Lower leg skin (tissue), 3 donors: Measurements from ENCODE around the gene KRT13.

ENCODE experiments used
- POLR2A ChIP-seq, 2 donors: fragments of 450-650 bp; IDR thresholded peaks; one replicate each; pipeline ENCODE4 v1.6.1; 2016 to 2017; ENCODE audit warnings: antibody characterized with exemption in 2 of 2, mild to moderate bottlenecking in 1 of 2, moderate library complexity in 1 of 2
- TF ChIP-seq, protein P1 (sequence below), 3 donors: fragments of 450-650 bp; IDR thresholded peaks; one replicate each; pipeline ENCODE4 v1.5.1; 2016; ENCODE audit warnings: antibody characterized with exemption in 3 of 3, mild to moderate bottlenecking in 3 of 3, moderate library complexity in 2 of 3

DNA sequence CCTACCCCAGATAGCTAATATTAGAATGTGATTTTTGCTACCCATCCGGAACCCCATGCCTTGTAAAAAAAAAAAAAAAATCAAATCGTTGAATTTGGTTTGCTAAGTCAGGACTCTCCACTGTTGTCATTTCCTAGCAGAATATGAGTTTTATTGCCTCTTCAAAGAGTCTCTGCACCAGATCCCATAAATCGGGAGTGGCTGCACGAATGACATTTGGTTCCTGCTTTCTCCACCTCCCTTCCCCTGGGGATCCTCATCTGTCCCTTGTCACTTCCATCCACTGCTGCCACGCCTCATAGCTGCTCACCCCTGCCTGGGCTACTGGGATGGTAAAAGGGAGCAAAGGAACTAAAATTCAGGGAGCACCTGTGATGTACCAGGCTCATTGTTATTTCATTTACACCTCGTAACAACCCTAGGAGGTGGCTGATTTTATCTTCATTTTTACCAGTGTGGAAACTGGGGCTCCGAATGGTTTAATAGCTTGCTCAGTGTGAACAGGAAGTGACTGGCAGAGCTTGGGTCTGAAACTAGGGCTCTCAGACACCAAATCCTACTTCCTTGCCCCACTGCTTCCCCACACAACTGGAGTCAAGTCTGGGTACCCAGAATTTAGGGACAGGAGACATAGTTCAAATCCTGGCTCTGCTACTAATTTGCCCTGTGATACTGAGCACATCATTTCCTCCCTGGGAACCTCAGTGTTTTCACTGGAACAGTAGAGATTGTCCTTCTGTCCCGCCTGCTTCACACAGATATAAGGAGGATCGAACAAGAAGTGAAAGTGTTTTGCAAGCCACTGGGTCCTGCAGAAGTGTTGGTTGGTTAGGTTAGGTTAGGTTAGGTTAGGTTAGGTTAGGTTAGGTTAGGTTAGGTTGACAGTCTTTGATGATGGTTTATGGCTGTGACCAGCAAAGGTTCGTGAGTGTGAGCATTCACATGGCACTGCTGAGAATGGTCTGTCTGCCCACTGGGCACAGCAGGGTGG, 15.1 kb downstream of the KRT13 start:
- TF ChIP-seq, protein P1, sequence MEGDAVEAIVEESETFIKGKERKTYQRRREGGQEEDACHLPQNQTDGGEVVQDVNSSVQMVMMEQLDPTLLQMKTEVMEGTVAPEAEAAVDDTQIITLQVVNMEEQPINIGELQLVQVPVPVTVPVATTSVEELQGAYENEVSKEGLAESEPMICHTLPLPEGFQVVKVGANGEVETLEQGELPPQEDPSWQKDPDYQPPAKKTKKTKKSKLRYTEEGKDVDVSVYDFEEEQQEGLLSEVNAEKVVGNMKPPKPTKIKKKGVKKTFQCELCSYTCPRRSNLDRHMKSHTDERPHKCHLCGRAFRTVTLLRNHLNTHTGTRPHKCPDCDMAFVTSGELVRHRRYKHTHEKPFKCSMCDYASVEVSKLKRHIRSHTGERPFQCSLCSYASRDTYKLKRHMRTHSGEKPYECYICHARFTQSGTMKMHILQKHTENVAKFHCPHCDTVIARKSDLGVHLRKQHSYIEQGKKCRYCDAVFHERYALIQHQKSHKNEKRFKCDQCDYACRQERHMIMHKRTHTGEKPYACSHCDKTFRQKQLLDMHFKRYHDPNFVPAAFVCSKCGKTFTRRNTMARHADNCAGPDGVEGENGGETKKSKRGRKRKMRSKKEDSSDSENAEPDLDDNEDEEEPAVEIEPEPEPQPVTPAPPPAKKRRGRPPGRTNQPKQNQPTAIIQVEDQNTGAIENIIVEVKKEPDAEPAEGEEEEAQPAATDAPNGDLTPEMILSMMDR (IDR thresholded peaks at IDR 0.05), result no peak
- no peak for TF ChIP-seq POLR2A (IDR thresholded peaks at IDR 0.05)
